ENCODE data around the gene LHB.

GRCh38 chr19:49064768-49065611, 48.1 kb upstream of the LHB start, which contains the start of gene NTF4:
- TF ChIP-seq, protein P1, sequence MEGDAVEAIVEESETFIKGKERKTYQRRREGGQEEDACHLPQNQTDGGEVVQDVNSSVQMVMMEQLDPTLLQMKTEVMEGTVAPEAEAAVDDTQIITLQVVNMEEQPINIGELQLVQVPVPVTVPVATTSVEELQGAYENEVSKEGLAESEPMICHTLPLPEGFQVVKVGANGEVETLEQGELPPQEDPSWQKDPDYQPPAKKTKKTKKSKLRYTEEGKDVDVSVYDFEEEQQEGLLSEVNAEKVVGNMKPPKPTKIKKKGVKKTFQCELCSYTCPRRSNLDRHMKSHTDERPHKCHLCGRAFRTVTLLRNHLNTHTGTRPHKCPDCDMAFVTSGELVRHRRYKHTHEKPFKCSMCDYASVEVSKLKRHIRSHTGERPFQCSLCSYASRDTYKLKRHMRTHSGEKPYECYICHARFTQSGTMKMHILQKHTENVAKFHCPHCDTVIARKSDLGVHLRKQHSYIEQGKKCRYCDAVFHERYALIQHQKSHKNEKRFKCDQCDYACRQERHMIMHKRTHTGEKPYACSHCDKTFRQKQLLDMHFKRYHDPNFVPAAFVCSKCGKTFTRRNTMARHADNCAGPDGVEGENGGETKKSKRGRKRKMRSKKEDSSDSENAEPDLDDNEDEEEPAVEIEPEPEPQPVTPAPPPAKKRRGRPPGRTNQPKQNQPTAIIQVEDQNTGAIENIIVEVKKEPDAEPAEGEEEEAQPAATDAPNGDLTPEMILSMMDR (IDR thresholded peaks at IDR 0.05 in 4 of 5, conservative IDR thresholded peaks at IDR 0.05 in 1 of 5): no peak
- no peak for TF ChIP-seq POLR2A (IDR thresholded peaks at IDR 0.05)
